Activated gamma-delta T cell treated with anti-CD3 and anti-CD28 coated beads, Interleukin-2, amount 50 U/mL, for 16 hours (primary cell): ENCODE measurements around the gene FDX2.

Experiments used
- DNase-seq: peaks from one replicate; pipeline ENCODE4 v3.0.0-alpha.2; 2020; ENCODE audit warnings: low read depth

FDX2 gene

GRCh38 chr19:10299545-10300458 is 16.0 kb downstream of the FDX2 start:
- DNase-seq, result no peak

DNA sequence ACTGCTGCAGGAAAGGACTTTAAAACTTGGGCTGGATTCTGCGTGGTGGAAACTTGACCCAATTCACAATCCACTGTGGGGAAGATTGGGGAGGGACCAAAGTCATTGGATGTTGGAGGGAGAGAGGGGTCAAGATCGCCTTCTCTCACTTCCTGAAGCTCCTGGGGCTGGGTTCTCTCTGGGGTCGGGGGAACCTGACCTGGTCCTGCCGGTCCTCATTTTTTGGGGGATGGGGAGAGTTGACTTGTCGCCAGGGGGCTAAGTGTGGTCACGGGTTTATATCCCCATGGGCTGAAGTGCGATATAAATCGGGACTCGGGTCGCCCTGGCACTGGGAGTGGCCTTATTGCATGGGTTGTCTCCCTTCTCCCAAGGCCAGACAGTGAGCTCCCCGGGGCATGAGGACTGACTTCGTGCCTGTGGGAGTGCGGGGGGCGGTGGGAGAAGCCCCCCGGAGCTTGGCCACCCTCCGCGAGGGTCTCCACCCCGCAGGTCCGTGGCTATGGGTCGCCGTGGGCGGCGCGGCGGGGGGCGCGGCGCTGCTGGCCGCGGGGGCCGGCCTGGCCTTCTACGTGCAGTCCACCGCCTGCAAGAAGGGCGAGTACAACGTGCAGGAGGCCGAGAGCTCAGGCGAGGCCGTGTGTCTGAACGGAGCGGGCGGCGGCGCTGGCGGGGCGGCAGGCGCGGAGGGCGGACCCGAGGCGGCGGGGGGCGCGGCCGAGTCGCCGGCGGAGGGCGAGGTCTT is 19.8 kb downstream of the FDX2 start:
- no peak for DNase-seq

DNA sequence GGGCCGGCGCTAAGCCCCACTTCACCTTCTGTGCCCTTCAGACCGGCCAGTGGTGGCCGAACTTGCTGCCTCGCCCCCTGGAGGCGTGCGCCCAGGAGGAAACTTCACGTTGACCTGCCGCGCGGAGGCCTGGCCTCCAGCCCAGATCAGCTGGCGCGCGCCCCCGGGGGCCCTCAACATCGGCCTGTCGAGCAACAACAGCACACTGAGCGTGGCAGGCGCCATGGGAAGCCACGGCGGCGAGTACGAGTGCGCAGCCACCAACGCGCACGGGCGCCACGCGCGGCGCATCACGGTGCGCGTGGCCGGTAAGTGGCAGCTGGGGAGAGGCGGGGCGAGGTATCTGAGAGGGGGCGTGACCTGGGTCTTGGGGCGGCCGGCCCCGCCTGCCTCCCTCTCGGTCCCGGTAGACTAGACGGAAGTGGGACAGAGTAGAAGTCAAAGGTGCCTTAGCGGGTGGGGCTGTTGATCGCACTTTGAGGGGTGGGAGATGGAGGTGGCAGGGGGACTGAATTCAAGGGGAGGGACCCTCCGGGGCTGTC is 20.4 kb downstream of the FDX2 start:
- DNase-seq, result no peak

DNA sequence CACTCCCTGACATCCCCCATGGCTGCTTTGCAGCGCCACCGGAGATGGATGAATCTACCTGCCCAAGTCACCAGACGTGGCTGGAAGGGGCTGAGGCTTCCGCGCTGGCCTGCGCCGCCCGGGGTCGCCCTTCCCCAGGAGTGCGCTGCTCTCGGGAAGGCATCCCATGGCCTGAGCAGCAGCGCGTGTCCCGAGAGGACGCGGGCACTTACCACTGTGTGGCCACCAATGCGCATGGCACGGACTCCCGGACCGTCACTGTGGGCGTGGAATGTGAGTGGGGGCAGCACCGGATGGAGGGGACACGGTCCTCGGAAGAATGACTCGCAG is 21.5 kb downstream of the FDX2 start:
- no peak for DNase-seq

GRCh38 chr19:10293637-10294367 is 22.0 kb downstream of the FDX2 start:
- DNase-seq, result no peak

- no peak for DNase-seq
Measured at GRCh38 chr19:10292789-10293636, 22.8 kb downstream of the FDX2 start.

DNA sequence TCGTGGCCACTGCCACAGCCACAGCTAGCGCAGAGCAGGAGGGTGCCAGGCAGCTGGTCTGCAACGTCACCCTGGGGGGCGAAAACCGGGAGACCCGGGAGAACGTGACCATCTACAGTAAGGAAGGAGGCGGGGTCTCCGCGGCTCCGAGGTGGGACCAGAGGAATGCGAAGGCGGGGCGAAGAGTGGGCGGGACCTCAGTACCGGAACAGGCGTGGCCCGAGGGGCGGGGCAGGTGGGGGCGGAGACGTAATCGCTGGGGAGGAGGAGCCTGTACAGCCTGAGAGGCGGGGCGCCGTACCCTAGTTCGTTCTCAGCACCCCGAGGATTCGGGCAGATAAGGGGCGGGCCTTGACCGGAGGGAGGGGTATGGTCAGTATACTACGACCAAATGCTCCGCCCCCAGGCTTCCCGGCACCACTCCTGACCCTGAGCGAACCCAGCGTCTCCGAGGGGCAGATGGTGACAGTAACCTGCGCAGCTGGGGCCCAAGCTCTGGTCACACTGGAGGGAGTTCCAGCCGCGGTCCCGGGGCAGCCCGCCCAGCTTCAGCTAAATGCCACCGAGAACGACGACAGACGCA is 23.5 kb downstream of the FDX2 start:
- DNase-seq, result peak; percentile 50

DNA sequence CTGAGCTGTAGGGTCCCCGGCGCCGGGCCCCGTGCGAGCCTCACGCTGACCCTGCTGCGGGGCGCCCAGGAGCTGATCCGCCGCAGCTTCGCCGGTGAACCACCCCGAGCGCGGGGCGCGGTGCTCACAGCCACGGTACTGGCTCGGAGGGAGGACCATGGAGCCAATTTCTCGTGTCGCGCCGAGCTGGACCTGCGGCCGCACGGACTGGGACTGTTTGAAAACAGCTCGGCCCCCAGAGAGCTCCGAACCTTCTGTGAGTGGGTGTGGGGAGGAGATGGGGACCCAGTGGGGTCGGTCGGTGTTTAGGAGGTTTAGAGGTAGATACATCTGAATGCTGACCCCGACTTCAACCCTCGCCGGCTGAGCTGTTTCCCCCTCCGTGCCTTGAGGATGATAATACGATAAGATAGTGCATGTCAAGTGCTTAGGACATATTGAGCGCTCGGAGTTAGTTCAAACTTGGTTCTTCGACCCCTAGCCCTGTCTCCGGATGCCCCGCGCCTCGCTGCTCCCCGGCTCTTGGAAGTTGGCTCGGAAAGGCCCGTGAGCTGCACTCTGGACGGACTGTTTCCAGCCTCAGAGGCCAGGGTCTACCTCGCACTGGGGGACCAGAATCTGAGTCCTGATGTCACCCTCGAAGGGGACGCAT is 24.1 kb downstream of the FDX2 start:
- no peak for DNase-seq

DNA sequence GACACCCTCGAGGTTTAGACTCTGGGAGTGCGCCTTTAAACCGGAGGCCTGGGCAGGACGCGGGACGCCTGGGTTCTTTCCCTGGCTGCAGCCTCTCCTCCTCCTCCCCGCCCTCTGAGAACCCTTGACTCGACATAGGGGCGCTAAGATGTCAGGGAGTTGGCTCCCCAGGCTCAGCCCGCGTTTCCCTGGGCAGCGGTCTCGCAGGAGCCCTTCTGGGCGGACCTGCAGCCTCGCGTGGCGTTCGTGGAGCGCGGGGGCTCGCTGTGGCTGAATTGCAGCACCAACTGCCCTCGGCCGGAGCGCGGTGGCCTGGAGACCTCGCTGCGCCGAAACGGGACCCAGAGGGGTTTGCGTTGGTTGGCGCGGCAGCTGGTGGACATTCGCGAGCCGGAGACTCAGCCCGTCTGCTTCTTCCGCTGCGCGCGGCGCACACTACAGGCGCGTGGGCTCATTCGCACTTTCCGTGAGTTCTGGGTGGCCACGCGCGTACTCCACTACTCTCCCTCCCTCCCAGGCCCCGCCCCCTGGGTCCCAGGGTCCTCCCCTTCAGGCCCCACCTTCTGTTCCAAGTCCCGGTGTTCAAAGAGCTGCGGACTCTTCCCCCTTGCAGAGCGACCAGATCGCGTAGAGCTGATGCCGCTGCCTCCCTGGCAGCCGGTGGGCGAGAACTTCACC is 24.8 kb downstream of the FDX2 start:
- DNase-seq, result no peak

GRCh38 chr19:10290357-10290875 is 25.4 kb downstream of the FDX2 start:
- no peak for DNase-seq

DNA sequence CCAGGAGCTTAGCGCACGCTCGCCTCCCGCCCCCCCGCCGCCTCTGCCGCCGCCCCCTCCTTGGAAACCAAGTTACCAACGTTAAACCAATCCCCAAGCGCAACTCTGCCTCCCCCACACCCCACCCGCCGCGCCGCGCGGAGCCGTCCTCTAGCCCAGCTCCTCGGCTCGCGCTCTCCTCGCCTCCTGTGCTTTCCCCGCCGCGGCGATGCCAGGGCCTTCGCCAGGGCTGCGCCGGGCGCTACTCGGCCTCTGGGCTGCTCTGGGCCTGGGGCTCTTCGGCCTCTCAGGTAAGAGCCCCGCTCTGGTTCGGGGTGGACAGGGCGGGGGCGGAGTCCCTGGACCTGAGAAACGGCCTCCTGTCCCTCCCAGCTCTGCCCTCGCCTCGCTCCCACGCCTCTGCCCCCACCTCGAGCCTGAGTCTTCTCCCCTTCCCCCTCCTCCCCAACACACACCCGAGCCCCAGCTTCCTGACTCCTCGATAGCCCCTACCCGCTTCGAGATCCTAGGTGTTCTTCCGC is 25.9 kb downstream of the FDX2 start, which contains the start of gene ICAM5:
TSS of gene ICAM5 (plus strand) at position 117 of the 521 bp plus-strand sequence. CDS start at position 209, 92 bp downstream.
- no peak for DNase-seq

DNA sequence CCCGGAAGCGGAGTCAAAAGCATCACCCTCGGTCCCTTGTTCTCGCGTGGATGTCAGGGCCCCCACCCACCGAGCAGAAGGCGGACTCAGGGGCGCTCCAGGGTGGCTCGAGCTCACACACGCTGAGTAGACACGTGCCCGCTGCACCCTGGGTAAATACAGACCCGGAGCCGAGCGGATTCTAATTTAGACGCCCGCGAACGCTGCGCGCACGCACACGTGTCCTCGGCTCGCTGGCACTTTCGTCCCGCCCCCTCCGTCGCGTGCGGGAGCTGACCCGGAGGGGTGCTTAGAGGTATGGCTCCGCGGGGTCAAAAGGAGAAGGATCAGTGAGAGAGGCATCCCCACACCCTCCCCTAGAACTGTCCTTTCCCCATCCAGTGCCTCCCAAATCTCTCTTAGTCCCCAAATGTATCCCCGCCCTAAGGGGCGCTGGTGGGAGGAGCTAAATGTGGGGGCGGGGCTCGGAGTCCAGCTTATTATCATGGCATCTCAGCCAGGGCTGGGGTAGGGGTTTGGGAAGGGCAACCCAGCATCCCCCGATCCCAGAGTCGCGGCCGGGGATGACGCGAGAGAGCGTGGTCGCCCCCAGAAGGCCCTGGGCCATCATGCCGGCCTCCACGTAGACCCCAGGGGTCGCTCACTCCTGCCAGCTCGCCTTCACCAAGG is 26.5 kb downstream of the FDX2 start:
- DNase-seq, result peak; percentile 60

DNA sequence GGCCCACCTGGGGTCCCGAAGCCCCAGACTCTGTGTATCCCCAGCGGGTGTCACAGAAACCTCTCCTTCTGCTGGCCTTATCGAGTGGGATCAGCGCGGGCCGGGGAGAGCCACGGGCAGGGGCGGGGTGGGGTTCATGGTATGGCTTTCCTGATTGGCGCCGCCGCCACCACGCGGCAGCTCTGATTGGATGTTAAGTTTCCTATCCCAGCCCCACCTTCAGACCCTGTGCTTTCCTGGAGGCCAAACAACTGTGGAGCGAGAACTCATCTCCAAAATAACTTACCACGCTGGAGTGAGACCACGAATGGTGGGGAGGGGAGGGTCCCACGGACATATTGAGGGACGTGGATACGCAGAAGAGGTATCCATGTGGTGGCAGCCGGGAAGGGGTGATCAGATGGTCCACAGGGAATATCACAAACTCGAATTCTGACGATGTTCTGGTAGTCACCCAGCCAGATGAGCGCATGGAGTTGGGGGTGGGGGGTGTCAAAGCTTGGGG is 27.1 kb downstream of the FDX2 start:
- DNase-seq, result no peak

DNA sequence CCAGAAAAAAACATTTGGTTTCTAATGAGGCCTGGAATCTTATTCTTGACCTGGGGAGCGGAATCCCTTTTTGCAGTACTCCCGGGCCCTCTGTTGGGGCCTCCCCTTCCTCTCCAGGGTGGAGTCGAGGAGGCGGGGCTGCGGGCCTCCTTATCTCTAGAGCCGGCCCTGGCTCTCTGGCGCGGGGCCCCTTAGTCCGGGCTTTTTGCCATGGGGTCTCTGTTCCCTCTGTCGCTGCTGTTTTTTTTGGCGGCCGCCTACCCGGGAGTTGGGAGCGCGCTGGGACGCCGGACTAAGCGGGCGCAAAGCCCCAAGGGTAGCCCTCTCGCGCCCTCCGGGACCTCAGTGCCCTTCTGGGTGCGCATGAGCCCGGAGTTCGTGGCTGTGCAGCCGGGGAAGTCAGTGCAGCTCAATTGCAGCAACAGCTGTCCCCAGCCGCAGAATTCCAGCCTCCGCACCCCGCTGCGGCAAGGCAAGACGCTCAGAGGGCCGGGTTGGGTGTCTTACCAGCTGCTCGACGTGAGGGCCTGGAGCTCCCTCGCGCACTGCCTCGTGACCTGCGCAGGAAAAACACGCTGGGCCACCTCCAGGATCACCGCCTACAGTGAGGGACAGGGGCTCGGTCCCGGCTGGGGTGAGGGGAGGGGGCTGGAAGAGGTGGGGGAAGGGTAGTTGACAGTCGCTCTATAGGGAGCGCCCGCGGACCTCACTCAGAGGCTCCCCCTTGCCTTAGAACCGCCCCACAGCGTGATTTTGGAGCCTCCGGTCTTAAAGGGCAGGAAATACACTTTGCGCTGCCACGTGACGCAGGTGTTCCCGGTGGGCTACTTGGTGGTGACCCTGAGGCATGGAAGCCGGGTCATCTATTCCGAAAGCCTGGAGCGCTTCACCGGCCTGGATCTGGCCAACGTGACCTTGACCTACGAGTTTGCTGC is 28.7 kb downstream of the FDX2 start, which contains the start of gene ICAM4:
TSS of gene ICAM4 (plus strand) at position 153 of the 935 bp plus-strand sequence. CDS start at position 211, 58 bp downstream.
- DNase-seq, result no peak

GRCh38 chr19:10285393-10285792 is 30.4 kb downstream of the FDX2 start:
- DNase-seq, result no peak

DNA sequence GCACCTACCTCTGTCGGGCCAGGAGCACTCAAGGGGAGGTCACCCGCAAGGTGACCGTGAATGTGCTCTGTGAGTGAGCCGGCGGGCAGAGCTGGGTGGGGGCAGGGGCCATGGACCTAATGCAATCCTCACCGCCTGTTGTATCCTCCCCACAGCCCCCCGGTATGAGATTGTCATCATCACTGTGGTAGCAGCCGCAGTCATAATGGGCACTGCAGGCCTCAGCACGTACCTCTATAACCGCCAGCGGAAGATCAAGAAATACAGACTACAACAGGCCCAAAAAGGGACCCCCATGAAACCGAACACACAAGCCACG is 30.9 kb downstream of the FDX2 start:
- DNase-seq, result no peak
